Measurements from ENCODE around the gene MED16. TPM values are rescaled to one million over a fixed set of nuclear protein-coding genes. Genes with fewer than 3 reads are reported as not detected.

Gene MED16
- polyA plus RNA-seq, 3 donors: 20.7 to 37.4 (median 32.8) TPM

DNA sequence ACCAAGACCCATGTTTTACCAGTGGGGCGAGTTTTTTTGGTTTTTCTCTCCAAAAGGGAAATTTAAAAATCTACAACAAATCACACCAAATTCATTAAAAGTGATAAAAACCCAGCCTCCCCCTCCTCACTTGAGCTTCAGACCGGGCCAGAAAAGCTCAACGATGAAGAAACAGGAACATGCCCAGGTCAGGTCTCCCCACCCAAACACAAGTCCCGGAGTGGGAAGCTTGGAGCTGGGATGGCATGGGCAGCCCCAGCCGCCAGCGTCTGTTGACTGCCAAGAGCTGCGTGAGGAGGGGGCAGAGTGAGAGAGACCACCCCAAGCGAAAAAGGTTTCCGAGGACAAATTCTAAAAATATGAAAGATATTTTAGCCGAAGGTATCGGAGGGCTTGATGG is 4.0 kb upstream of the MED16 start:
- no peak overlapping the region for H3K4me3 Mint-ChIP-seq
- H3K9ac ChIP-seq (ENCODE audit: insufficient read depth, low read length, poor library complexity, severe bottlenecking): no peak overlapping the region

GRCh38 chr19:896434-896833 is 3.4 kb upstream of the MED16 start:
- no peak overlapping the region for H3K4me3 Mint-ChIP-seq
- no peak overlapping the region for H3K27ac ChIP-seq (ENCODE audit: low read depth in 1 of 2, low read length in 2 of 2)
- TF ChIP-seq, protein P1, sequence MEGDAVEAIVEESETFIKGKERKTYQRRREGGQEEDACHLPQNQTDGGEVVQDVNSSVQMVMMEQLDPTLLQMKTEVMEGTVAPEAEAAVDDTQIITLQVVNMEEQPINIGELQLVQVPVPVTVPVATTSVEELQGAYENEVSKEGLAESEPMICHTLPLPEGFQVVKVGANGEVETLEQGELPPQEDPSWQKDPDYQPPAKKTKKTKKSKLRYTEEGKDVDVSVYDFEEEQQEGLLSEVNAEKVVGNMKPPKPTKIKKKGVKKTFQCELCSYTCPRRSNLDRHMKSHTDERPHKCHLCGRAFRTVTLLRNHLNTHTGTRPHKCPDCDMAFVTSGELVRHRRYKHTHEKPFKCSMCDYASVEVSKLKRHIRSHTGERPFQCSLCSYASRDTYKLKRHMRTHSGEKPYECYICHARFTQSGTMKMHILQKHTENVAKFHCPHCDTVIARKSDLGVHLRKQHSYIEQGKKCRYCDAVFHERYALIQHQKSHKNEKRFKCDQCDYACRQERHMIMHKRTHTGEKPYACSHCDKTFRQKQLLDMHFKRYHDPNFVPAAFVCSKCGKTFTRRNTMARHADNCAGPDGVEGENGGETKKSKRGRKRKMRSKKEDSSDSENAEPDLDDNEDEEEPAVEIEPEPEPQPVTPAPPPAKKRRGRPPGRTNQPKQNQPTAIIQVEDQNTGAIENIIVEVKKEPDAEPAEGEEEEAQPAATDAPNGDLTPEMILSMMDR (IDR thresholded peaks at IDR 0.05): no peak
- 90% methylated on average over 8 of the region's 10 CpGs for WGBS (ENCODE audit: insufficient coverage)
- H4K20me1 ChIP-seq (ENCODE audit: insufficient read depth, low read length): peaks cover 46% of the 10 kb centered on the region
- no peaks in the 10 kb centered on the region for H3K9me3 ChIP-seq (replicated peaks in 1 of 2; ENCODE audit: control insufficient read depth in 1 of 2, insufficient read depth in 1 of 2, low read length in 2 of 2)
- H3K79me2 ChIP-seq (ENCODE audit: insufficient read depth, low read length): peaks cover 10% of the 10 kb centered on the region
- peak overlapping the region in 1 of 7 donors; percentile 40 for H3K27ac Mint-ChIP-seq
- DNase-seq: no peak
- no peak overlapping the region for H2AFZ ChIP-seq (ENCODE audit: insufficient read depth, low read depth, low read length, poor library complexity, severe bottlenecking)
- H3K9ac ChIP-seq (ENCODE audit: insufficient read depth, low read length, poor library complexity, severe bottlenecking): no peak overlapping the region
- H3K27me3 ChIP-seq (ENCODE audit: control insufficient read depth in 2 of 2, insufficient read depth in 2 of 2, low read length in 2 of 2): no peaks in the 10 kb centered on the region
- H3K4me1 ChIP-seq (ENCODE audit: control insufficient read depth in 1 of 2, insufficient read depth in 2 of 2, low read length in 2 of 2): peaks cover 12 to 19% of the 10 kb centered on the region in 2 donors
- H3K27me3 Mint-ChIP-seq (ENCODE audit: low read depth in 3 of 3): peaks cover 0 to 3% (median 2%) of the 10 kb centered on the region in 3 donors
- peaks cover 29 to 44% of the 10 kb centered on the region in 2 donors for H3K36me3 Mint-ChIP-seq
- H3K4me1 Mint-ChIP-seq: peaks cover 16% of the 10 kb centered on the region
- intact Hi-C loops (cut with micrococcal nuclease): no loop called here
- peaks cover 31 to 41% of the 10 kb centered on the region in 2 donors for H3K36me3 ChIP-seq (replicated peaks in 1 of 2; ENCODE audit: control insufficient read depth in 1 of 2, insufficient read depth in 2 of 2, low read length in 2 of 2)
- no peak overlapping the region for H3K4me3 ChIP-seq (replicated peaks in 1 of 3; ENCODE audit: low read depth in 2 of 3, low read length in 3 of 3)
- H3K4me2 ChIP-seq (replicated peaks; ENCODE audit: extremely low read depth, low read length, poor library complexity, severe bottlenecking): no peak overlapping the region
- no peaks in the 10 kb centered on the region for H3K9me3 Mint-ChIP-seq

More for the DNA sequence above, 4.0 kb upstream of the MED16 start:
- H3K4me2 ChIP-seq (replicated peaks; ENCODE audit: extremely low read depth, low read length, poor library complexity, severe bottlenecking): no peak overlapping the region
- peaks cover 16% of the 10 kb centered on the region for H3K4me1 Mint-ChIP-seq
- intact Hi-C loops (cut with micrococcal nuclease): no loop called here
- peaks cover 6% of the 10 kb centered on the region for H3K79me2 ChIP-seq (ENCODE audit: insufficient read depth, low read length)
- peak overlapping the region in 1 of 7 donors; percentile 56 for H3K27ac Mint-ChIP-seq
- H3K27me3 ChIP-seq (ENCODE audit: control insufficient read depth in 2 of 2, insufficient read depth in 2 of 2, low read length in 2 of 2): no peaks in the 10 kb centered on the region
- peaks cover 0 to 3% (median 2%) of the 10 kb centered on the region in 3 donors for H3K27me3 Mint-ChIP-seq (ENCODE audit: low read depth in 3 of 3)
- H3K9me3 Mint-ChIP-seq: no peaks in the 10 kb centered on the region
- DNase-seq: no peak
- WGBS (ENCODE audit: insufficient coverage): 80% methylated on average over 9 of the region's 11 CpGs
- H4K20me1 ChIP-seq (ENCODE audit: insufficient read depth, low read length): peaks cover 52% of the 10 kb centered on the region
- H3K36me3 ChIP-seq (replicated peaks in 1 of 2; ENCODE audit: control insufficient read depth in 1 of 2, insufficient read depth in 2 of 2, low read length in 2 of 2): peaks cover 33 to 47% of the 10 kb centered on the region in 2 donors
- TF ChIP-seq, protein P1 (IDR thresholded peaks at IDR 0.05): no peak
- no peak overlapping the region for H2AFZ ChIP-seq (ENCODE audit: insufficient read depth, low read depth, low read length, poor library complexity, severe bottlenecking)
- peaks cover 11 to 16% of the 10 kb centered on the region in 2 donors for H3K4me1 ChIP-seq (ENCODE audit: control insufficient read depth in 1 of 2, insufficient read depth in 2 of 2, low read length in 2 of 2)
- peaks cover 30 to 48% of the 10 kb centered on the region in 2 donors for H3K36me3 Mint-ChIP-seq
- no peaks in the 10 kb centered on the region for H3K9me3 ChIP-seq (replicated peaks in 1 of 2; ENCODE audit: control insufficient read depth in 1 of 2, insufficient read depth in 1 of 2, low read length in 2 of 2)
- no peak overlapping the region for H3K4me3 ChIP-seq (replicated peaks in 1 of 3; ENCODE audit: low read depth in 2 of 3, low read length in 3 of 3)
- no peak overlapping the region for H3K27ac ChIP-seq (ENCODE audit: low read depth in 1 of 2, low read length in 2 of 2)
